Measurements from ENCODE around the gene NPC1.

DNA sequence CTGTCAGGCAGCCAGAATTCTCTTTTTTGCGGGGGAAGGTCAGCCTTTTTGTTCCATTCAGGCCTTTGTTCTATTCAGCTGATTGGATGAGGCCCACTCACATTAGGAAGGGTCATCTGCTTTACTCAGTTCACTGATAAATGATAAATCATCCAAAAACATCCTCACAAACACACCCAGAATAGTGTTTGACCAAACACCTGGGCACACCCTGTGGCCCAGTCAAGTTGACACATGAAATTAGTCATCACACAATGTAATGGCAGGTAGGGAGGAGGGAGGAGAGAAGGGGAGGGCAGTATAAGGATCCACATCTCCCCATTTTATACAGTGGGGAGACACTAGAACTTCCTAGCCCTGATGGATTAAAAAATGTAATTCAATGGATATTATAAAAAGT lies 91.3 kb downstream of the NPC1 start:
- TF ChIP-seq, protein P1, sequence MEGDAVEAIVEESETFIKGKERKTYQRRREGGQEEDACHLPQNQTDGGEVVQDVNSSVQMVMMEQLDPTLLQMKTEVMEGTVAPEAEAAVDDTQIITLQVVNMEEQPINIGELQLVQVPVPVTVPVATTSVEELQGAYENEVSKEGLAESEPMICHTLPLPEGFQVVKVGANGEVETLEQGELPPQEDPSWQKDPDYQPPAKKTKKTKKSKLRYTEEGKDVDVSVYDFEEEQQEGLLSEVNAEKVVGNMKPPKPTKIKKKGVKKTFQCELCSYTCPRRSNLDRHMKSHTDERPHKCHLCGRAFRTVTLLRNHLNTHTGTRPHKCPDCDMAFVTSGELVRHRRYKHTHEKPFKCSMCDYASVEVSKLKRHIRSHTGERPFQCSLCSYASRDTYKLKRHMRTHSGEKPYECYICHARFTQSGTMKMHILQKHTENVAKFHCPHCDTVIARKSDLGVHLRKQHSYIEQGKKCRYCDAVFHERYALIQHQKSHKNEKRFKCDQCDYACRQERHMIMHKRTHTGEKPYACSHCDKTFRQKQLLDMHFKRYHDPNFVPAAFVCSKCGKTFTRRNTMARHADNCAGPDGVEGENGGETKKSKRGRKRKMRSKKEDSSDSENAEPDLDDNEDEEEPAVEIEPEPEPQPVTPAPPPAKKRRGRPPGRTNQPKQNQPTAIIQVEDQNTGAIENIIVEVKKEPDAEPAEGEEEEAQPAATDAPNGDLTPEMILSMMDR (IDR thresholded peaks at IDR 0.05; ENCODE audit: low read depth, low read length): no peak
- TF ChIP-seq POLR2A (IDR thresholded peaks at IDR 0.05; ENCODE audit: extremely low read depth, insufficient read length): no peak
- TF ChIP-seq, protein P2, sequence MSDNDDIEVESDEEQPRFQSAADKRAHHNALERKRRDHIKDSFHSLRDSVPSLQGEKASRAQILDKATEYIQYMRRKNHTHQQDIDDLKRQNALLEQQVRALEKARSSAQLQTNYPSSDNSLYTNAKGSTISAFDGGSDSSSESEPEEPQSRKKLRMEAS (IDR thresholded peaks at IDR 0.05; ENCODE audit: low read depth, low read length): no peak
